AG08396 (cell line): ENCODE data around the gene CTCFL.

Experiments used
- DNase-seq: peaks from one replicate; pipeline ENCODE4 v3.0.0; 2012; ENCODE audit warnings: low spot score, mixed read lengths

The CTCFL gene

DNA sequence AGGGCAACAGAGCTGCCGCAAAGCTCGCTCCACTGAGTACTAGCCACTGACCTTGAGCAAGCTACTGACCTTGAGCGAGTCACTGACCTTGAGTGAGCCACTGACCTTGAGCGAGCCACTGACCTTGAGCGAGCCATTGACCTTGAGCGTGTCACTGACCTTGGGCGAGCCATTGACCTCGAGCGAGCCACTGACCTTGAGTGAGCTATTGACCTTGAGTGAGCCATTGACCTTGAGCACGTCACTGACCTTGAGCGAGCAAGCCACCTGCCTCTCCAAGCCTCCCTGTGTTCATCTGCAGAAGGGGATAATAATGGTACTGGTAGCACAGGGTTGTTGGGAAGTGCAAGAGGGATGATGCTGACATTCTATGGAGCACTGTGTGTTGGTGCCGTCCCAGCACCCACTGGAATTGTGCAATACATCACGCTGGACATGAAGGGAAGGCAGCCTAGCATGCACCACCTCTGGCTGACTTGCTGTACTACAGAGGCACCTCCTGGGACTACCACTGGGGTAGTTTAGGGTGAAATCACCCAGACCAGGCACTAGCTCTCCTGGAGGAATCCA, 60.2 kb downstream of the CTCFL start:
- no peak for DNase-seq

DNA sequence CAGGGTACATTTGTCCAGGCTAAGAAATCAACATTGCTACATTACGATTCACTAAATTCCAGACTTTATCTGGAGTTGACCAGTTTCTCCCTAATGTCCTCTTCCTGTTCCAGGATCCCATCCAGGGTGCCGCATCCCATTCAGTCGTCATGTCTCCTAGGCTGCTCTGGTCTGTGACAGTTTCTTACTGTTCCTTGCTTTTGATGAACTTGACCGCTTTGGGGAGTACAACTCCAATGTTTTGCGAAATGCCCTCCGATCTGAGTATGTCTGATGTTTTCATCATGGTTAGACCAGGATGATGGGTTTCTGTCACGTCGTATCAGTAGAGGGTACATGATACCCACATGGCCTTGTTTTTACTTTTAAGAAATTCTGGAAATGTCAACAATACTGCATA, 62.2 kb downstream of the CTCFL start:
- DNase-seq, result no peak

DNA sequence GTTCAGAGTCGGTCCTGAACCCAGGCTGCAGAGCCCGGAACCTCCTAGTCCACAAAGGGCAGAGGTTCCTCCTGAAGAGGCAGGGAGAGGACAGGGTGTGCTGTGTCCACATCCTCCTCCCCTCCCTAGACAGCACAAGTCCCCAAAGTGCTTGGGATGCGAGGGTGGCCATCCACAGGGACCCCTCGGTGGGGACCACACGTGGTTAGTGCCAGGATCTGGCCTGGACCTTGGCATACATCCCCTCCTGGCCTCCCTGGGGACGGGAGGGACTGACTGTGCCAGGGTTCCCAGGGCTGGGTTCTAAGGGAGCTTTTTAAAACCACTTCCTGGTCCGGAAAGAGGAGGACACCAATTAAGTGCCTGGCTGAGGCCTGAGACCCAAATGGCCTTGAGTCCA, 63.2 kb downstream of the CTCFL start:
- no peak for DNase-seq

DNA sequence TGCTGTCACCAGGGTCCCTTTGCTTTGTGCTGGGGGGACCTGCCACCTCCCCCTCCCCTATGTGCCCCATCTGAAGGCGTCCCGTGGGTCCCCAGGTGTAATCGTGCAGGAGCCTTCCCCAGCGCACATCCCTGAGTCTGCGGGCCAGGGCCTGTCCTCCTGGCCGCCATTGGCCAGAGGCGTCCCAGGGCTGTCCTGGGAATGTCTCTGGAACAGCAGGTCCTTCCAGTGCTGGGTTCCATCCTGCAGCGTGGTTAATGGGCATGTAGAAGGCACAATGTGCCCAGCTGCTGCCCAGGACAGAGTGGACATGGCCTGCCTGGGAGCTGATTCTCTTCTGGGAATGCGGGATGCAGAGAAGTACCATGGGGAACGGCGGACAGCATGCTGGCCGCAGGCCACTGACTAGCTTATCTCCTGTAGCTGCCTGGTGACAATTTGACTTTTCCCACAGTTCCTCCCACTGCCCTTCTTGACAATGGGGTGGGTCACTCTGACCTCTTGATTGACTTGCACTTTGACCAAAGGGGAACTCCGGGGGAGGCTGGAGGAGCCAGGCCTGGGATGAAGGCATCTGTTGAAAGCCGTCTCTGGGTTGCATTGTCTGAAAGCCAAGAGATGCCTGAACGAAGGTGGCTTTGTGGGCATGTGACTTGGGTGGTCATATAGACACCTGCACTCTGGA, 64.0 kb downstream of the CTCFL start:
- DNase-seq, result no peak

DNA sequence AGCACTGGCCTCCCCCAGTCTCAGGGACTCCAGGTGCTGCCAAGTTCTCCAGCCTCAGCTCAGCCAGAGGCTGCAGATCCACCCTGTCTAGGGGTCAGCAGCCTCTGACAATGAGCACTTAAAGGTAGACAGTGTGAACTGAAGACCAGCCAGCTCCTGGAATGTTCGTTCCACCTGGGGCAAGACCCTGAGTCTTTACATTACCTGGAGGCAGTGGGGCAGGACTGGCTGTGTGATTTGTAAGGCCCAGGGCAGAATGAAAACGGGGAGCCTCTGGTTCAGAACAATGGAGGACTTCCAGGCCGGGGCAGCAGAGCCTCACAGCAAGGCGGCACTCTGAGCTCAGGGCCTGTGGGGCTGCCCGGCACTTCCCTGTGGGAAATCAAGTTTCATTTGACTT, 65.0 kb downstream of the CTCFL start:
- DNase-seq, result no peak

DNA sequence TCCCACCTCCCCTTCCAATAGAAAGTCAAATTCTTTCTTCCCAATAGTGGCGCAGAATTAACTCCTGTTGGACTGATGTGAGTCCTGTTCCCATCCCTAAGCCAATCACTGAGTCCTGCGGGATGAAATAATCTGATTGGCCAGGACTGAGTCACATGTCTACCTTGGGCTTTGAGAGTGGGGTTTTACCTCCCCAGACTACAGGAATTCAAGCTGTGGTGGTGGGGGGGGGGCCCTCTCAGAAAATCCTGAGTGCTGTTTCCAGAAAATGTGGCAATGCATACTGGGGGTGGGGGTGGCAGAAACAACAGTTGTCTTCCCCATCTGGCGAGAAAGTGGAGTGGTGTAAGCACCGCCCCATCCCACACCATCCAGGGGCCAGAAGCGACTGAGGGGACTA, 65.7 kb downstream of the CTCFL start:
- DNase-seq, result no peak

DNA sequence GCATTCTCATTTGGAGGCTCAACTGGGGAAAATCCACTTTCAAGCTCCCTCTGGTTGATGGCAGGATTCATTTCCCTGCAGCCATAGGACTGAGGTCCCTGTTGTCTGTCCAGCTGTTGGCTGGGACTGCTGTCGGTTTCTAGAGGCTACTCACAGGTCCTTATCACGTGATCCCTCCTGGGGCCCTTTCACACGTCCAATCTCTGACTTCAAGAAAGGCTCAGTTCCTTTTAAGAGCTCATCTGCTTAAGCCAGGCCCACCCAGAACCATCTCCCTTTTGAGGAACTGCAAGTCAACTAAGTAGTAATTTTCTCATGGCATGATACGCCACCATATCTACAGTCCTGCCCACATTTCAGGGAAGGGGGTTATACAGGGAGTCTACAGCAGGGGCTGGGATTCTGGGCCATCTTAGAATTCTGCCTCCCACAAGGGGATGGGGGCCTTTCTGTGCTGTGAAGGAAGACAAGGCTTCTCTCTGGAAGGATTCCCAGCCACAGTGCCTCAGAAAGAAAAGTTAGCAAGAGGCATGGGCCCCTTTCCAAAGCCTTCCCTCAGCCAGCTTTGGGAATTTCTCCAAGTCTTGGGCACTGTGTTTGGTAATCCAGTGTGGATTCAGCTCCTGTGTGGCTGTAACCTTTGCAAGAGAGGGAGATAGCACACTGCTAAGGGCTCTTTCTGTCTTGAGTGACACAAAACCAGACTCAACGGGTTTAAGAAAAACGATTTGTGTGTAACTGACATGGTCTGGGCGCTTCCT, 66.4 kb downstream of the CTCFL start:
- no peak for DNase-seq

DNA sequence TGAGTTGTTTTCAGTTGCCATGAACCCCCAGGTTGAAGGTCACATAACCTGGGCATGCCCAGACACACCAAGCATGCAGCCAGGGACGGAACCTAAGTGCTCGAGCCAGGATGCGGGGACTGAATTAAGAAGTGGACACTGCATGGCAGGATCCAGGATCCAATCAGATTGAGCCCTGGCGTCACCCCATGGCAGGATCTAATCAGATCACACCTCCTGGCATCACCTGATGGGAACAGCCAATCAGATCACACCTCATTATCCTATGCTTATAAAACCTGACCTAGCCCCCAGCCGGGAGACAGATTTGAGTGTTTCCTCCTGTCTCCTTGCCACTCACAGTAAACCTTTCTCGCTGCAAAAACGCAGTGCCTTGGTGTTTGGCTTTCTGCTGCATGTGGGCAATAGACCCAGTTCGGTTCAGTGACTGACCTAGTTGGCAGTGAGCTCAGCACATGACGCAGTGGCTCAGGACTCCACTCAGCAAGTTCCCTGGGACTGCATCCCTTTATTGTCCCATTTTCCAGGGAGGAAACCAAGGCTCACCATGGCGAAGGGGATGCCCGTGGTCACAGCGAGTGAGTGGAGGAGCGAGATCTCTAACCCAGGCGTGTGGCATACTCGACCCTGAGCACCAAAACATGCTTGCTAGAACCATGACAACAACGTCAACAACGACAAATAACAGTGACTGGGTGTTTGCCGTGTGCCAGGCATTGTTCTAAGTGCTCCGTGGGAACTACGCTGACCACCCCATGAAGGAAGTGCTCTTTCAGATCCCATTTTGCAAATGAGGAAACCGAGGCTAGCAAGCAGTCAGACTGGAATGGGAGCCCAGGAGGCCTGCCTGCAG, 67.5 kb downstream of the CTCFL start:
- DNase-seq, result no peak

DNA sequence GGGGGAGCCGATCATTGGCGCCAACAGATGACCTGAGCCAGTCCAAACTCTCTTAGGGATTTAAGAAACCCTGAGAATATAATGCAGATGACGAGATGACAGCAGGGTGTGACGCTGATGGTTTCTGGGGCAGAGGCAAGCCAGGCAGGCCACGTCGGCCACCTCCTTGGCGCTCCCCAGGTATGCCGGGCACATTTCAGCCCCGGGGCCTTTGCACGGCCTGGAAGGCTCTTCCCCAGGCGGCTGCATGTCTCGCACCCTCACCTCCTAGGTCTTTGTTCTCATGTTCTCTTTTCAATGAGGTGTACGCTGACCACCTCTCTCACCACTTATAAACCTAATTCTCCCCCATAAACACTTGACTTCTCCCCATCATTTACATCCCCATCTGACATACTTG, 68.8 kb downstream of the CTCFL start:
- DNase-seq, result no peak

DNA sequence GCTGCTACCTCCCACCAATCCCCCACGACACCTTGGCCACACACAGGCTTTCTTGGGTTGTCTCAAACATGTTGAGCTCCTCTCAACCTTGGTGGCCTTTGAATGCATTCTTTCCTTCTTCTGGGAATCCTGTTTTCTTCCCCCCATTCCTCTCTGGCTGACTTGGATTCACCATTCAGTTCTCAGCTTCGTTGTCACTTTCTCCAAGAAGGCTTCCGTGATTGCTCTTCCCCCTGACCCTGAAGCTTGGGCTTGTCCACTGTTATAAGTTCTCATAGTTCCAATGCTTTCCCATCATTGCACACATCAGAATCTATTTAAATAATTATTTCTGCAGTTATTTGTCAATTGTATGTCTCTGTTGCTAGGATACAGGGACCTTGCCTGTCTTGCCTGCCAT, 69.6 kb downstream of the CTCFL start:
- no peak for DNase-seq

DNA sequence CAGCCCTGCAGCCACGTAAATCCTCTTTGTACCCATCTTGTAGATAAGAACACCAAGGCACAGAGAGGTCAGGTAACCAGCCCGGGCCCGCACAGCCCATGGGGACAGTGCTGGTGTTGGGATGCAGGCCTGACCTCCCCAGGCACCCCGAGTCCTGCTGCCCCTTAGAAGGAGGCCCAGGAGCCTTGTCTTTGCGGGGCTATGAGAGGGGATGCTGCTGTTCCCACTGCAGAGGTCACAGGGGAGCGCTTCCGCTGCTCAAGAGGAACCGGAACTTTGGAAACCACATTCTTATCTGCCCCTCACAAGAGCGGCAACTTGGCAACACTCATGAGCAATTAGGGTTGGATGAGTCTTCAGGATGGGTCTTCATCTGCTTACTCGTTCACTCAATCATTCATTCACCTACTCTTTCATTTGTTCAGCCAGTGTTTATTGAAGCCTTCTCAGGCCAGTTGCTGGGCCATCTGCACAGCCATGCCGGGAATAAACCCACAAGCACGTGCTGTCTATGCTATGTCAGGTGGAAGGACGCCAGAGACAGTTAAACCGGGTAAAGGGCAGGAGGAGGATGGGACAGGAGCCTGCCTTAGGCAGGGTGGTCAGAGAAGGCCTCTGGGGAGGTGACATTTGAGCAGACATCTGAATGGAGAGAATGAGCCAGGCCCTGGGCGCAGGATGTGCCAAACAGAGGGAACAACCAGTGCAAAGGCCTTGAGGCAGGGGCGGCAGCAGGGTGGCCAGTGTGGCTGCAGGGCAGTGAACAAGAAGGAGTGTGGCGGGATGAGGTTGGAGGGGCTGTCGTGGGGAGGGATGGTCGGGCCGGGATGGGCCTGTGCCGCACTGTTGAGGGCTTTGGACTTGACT, 72.9 kb downstream of the CTCFL start:
- DNase-seq, result no peak

DNA sequence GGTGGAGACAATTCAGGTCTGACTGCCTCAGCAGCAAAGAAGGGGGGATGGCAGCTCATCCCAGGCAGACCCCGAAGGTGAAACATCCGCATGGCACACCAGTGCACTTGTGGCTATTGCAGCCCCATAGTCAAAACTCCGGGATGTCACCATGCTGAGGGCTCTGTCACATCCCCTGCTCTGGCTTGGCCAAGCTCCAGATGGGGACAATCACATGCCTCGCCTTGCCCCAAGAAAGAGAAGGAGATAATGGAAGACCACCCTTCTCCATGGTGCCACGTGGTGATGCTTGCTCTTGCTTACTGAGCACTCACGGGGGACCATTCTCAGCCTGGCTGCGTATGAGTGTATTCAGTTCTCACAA, 73.5 kb downstream of the CTCFL start:
- DNase-seq, result no peak

DNA sequence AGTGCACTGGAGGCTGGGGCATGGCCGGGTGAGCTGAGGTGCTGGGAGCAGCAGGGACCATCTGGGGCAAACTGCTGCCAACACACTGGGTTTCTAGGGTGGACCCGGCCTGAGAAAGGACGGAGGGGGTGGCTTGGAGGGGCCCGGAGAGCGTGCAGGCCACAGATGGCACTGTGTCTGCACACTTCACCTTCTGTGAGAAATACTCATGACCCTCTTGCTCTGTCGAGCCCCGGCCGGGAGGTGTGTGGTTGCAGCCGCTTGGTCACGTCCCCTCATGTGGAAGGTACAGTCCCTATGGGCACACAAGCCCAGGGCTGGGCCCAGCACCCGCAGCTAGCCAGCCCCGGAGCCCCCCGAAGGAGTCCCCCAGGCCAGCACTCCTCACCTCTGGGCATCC, 74.0 kb downstream of the CTCFL start:
- DNase-seq, result no peak

DNA sequence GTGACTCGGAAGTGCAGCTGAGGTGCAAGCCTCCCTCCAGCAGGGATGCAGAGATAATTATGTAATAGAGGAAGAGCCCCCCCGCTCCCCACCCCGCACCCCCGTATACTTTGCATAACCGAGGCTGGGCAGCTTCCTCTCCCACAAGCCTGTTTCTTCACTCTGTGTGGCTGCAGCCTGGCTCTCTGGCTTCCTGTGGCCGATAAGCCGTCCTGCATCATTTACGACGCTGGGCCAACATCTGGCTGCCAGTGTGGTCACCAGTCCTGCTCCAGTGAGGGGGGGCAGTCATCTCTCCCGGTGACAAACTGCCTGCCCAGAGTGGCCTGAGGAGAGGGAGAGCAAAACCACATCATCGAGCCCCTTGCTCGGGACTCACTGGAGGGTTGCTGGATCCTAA, 74.5 kb downstream of the CTCFL start:
- DNase-seq, result no peak

DNA sequence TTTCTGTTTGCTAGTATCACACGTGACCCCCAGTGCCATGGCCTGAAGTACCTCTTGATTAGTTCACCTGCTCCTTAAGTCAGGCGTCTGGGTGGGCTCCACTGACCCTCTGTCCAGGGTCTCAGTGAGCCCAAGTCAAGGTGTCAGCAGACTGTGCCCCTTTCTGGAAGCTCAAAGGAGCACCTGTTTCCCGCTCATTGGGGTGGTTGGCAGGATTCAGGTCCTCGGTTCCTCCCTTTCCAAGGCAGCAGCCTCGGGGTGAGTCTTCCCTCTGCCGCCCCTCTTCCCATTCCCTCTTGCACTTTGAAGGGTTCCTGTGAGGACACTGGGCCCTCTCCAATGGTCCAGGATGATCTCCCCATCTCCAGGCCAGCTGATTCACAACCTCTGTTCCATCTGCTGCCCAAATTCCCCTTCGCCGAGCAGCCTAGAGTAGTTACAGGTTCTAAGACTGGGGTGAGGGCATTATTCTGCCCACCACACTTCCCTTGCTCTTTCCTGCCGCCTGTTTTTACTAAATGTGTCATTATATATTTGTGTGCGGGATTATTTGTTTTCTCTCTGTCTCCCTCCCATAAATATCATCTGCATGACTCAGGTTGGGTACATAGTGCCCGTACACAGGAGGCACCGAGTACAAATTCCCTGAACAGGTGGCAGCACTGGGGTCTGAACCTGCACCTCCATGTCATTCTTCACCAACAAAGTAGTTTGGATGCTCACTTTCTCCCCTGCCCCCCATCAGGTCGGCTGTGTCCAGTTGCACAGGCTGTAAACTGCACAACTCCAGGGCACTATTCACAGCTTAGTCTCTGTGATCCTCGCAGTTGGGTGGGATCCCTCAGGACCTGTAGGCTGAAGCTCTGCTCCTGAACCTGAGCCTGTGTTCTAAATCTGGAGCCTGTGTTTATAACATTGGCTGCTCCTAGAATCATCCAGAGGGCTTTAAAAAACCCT, 75.3 kb downstream of the CTCFL start:
- no peak for DNase-seq

DNA sequence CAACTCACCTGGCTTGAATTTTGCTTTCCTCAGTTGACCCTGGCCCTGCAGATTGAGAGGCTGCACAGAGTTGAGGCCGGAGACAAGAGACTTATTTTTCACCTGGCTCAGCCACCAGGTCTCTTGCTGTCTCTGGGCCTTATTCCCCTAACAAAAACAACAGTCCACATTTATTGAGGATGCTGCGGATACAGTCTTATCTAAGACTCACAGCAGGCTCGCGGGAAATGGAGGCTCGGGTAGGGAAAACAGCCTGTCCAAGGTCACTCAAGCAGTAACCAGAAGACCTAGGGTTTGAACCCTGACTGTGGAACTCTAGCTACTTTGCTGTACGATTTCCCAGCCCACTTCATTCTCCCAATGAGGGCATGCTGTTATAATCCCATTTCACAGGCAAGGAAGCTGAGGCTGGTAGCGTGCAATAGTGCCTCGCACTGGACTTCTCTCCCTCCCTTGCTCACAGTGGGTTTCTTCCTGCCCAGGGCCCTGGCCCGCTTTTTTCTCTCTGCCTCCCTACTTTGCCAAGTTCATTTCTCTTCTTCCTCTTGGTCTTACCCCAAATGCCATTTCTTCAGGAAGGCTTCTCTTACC, 76.1 kb downstream of the CTCFL start:
- no peak for DNase-seq
